KG1 (cell line): ENCODE measurements around the gene PTPRK.

ENCODE experiments used
- DNase-seq: peaks from one replicate; lab custom pipeline; 2025; lab: John Stamatoyannopoulos, UW

The PTPRK gene

GRCh38 chr6:128515550-128516513 lies 4.6 kb downstream of the PTPRK start:
- no peak for DNase-seq

- no peak for DNase-seq
These were observed 6.5 kb downstream of the PTPRK start for GRCh38 chr6:128513878-128514277.

- DNase-seq: no peak
These were observed 8.1 kb downstream of the PTPRK start for GRCh38 chr6:128512296-128512695.

DNA sequence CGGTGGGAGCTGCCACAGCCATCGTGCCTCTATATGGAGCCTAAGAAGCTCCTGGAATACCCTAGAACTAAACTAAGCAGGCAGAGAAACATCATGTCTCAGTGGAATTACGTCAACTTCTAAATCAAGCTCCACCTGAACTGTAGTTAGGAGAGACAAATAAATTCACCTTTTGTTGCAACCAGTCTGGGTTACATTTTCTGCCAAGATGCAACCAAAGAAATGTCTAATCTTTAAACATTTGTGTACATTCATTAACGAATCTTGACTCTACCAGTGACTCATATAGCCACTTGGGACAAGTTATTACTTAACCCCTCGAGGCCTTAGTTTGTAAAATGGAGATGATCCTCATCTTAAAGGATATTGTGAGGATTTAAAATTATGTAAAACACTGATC lies 8.9 kb downstream of the PTPRK start:
- no peak for DNase-seq

DNA sequence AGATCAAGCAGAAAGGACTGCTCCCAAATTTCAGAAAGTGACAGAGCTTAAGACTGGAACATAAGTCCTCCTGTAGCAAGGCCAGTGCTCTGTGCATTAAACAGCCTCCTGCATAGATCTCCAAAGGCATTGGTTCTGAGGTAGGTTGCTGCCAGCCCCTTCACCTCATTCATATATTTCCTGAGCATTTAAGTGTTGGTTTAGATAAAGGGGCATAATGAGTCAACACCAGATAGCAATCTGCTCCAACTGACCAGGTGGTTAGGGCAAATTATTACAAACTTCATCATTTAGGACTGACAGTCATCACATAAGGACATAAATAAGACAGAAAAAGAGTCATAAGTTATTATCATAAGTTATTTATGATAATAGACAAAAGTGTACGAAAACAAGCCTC lies 10.7 kb downstream of the PTPRK start:
- DNase-seq: no peak

GRCh38 chr6:128508588-128509296 lies 11.7 kb downstream of the PTPRK start:
- no peak for DNase-seq

GRCh38 chr6:128507337-128508310 lies 12.8 kb downstream of the PTPRK start:
- DNase-seq: no peak

DNA sequence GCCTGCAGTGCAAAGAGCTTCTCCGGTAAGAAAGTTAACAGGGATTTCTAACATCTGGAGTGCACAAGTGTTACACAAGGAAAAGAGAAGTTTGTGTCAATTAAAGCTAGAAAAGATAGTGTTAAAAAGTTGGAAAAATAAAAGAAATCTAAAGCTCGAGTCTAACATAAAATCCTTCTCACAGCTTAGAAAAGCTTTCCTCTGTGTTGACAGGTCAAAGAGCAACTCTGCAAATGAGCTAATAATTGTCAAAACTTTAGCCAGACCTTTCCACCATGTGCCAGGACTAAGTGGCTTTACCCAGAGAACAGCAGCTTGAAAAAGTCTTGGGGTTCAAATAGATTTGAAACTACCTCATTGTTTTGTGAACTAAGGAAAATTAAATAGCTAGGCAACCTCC lies 14.8 kb downstream of the PTPRK start:
- DNase-seq: no peak

- DNase-seq: no peak
These were observed 16.3 kb downstream of the PTPRK start for GRCh38 chr6:128504003-128504654.

DNA sequence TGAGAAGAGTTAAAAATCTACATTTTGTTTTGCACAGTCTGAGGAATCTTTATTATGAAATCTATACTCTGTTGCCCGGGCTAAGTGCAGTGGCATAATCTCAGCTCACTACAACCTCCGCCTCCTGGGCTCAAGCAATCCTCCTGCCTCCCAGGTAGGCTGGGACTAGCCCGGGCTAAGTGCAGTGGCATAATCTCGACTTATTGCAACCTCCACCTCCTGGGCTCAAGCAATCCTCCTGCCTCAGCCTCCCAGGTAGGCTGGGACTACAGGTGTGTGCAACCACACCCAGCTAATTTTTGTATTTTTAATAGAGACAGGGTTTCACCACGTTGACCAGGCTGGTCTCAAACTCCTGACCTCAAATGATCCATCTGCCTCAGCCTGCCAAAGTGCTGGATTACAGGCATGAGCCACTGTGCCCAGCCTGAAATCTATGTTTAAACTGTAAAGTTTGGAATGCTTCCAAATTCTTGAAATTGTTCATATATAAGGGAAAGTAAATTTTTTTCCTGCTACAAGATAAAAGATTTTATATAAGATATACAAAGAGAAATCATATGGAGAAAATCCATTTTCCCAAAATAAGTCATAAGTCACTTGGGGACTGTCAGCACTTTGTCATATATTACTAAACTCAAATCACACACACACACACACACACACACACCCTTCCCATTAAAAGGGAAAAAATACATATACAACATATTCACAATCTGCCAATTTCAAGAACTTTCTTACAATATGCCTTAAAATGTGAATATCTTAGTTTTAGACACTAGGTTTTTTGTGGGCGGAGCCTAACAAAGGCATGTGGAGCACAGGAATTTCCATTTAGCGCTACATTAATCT lies 19.4 kb downstream of the PTPRK start:
- DNase-seq: no peak

DNA sequence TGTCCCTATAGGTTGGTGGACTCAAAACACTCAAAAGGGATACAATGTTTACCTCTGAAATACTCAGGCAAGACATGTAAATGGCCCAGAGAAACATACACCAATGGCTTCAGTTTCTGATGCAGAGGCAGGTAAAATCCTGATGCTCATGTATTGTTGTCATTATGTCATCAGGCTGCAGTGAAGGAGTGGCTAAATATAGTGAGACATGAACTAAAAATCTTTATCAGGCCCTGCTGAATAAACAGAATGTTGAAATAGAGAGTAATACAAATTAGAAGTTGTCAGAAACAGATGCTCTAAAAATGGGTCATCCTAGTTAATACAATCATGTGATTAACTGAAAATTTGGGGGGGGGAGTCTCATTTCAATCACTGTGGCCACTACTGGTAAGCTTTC lies 20.4 kb downstream of the PTPRK start:
- DNase-seq: no peak

DNA sequence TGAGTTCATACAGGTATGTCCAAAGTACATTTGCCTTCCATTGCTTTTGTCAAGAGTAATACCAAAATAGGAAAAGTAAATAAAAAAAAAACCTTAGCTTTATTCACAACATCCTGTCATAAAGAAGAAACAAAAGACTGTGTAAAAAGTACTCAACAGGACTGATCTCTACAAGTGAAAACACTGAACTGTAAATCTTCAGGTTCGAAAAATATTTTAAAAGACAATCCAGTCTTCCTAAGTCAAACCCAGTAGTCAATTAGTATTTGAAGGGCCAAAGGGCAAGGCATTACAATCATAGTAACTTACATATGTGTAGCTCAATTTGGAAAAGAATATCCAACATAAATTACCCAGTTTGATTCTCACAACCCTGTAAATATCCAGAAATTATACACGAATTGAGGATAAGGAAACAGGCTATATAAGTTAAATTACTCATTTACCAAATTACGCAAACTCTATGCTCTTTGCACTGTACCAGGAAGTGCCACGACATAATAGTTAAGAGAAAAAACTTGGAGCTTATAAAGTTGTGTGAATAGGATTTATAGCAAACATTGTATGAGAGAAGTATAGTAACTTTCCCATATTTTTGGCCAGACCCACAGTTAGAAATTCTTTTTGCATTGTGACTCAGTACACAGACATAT lies 21.2 kb downstream of the PTPRK start:
- no peak for DNase-seq

DNA sequence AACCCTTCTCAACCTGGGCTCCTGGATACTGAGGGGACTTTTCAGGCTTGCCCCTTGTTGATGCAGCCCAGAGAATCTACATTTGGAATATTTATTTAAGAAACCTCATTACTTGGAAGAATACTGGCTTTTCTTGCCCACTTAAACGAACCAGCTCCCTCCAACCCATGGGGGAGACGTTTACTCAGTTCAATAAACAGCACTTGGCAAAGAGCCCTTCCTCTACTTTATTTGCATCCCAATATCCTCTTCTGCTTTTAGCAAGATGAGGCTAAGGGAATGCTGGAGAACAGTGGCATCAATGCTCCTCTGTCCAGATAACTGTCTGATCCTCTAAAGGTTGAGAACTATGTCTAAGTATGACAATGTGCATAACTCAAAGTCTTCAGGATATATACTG lies 22.2 kb downstream of the PTPRK start:
- DNase-seq: no peak

- no peak for DNase-seq
These were observed 24.7 kb downstream of the PTPRK start for GRCh38 chr6:128495536-128496333.

DNA sequence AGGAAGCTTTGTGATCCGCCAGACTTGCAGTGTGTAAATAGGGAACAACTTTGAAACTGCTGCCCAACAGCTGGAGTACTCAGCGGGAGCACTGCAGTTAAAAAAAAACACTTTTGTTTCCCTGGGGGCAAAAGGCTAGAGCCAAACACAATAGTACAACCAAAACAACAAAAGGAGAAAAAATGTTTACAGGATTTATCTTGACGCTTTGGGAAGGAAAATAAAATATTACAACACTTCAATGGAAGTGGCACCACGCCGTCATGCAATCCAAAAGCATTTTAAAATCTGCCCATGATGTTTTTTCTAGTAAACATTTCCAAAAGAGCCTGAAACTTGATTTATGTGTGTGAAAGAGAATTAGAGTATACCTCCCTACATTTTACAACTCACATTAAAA lies 26.0 kb downstream of the PTPRK start:
- no peak for DNase-seq

GRCh38 chr6:128493877-128494276 lies 26.5 kb downstream of the PTPRK start:
- DNase-seq: no peak

- no peak for DNase-seq
These were observed 28.0 kb downstream of the PTPRK start for GRCh38 chr6:128492386-128492785.

- DNase-seq: no peak
These were observed 28.7 kb downstream of the PTPRK start for GRCh38 chr6:128491610-128492206.

DNA sequence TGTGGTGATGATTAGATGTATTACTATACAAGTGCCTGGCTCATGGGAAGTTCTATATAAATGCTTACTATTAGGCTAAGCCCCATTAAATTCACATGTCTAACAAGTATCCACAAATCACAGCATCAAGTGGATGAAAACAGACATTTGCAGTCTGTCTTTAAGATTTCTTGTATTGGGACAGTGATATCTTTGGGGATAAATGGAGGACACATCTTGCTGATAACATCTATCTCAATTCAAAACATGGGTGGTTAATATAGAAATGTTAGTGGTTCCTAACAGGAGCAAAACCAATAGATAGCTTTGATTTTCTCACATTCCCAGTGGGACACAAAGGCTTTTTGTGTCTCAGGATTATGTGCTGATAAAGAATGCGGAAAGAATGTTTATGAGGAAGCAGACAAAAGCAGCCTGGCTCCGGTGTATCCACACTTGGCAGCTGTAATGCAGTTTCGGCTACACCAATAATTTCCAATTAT lies 29.3 kb downstream of the PTPRK start:
- DNase-seq: no peak
